ENCODE measurements around the gene HIRA. TPM values are rescaled to one million over a fixed set of nuclear protein-coding genes. Genes with fewer than 3 reads are reported as not detected.

The HIRA gene
- total RNA-seq, 1 experiment from 2014 or later: 50.6 TPM

DNA sequence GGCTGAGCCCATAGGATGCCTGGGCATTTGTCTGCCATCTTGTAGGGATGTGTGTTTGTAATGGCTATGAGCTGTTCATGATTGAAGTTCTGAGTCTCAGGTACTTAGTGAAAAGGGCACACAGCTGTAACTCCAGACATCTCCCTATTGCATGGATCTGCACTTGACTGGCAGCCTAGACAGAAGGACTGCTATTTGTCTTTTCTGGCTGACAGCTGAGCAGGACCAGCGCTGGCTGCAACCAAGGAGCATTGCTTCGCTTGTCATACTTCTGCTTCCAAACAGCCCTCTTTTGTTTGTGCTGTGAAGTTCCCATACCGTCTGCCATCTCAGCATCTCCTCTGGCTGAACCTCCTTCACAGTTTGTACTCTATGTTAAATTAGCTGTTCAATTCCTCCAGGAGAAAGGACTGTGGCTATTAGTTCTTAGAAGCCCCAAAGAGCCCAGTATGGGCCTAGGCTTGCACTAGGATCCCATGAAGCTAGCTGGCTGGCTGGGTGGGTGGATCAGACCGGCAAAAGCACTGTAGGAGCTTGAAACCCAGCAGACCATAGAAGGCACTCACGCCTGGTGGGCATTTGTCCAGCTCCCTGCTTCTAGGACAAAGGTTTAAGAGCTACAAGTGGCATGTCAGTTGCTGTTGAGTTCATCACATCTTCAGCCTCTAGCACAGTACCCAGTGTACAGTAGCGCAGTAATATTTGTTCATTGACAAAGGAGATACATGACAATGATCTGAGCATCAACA is 20.4 kb downstream of the HIRA start:
- Histone ChIP-seq H3K27me3 (replicated peaks; ENCODE audit: insufficient read depth, low read depth, low read length, poor library complexity) (no peaks in the 10 kb centered on the region), H3K36me3 (ENCODE audit: insufficient read depth, low read length, poor library complexity, severe bottlenecking) (peaks cover 9% of the 10 kb centered on the region), H3K27ac (ENCODE audit: low read depth, low read length, poor library complexity, severe bottlenecking) (no peak overlapping the region), H3K9me3 (ENCODE audit: low read depth, low read length, poor library complexity, severe bottlenecking) (no peaks in the 10 kb centered on the region), H3K4me3 (ENCODE audit: low read depth, low read length, poor library complexity, severe bottlenecking) (no peak overlapping the region), H3K4me1 (ENCODE audit: insufficient read depth, low read length, poor library complexity, severe bottlenecking) (no peaks in the 10 kb centered on the region)
- no peak for TF ChIP-seq EZH2 (IDR thresholded peaks at IDR 0.05; ENCODE audit: borderline replicate concordance, low read depth, low read length, poor library complexity, severe bottlenecking)
- TF ChIP-seq, protein P1, sequence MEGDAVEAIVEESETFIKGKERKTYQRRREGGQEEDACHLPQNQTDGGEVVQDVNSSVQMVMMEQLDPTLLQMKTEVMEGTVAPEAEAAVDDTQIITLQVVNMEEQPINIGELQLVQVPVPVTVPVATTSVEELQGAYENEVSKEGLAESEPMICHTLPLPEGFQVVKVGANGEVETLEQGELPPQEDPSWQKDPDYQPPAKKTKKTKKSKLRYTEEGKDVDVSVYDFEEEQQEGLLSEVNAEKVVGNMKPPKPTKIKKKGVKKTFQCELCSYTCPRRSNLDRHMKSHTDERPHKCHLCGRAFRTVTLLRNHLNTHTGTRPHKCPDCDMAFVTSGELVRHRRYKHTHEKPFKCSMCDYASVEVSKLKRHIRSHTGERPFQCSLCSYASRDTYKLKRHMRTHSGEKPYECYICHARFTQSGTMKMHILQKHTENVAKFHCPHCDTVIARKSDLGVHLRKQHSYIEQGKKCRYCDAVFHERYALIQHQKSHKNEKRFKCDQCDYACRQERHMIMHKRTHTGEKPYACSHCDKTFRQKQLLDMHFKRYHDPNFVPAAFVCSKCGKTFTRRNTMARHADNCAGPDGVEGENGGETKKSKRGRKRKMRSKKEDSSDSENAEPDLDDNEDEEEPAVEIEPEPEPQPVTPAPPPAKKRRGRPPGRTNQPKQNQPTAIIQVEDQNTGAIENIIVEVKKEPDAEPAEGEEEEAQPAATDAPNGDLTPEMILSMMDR (conservative IDR thresholded peaks at IDR 0.05; ENCODE audit: low read depth, low read length): no peak
- ChIA-PET CTCF (no interaction called here), POLR2A (ENCODE audit: low non-redundant PET) (no interaction called here)
- intact Hi-C loops (cut with micrococcal nuclease; ENCODE audit: unreplicated experiment): no loop called here
- no TSS peak for BruUV-seq (replicated peaks)
- no peak for DNase-seq (ENCODE audit: low spot score)

DNA sequence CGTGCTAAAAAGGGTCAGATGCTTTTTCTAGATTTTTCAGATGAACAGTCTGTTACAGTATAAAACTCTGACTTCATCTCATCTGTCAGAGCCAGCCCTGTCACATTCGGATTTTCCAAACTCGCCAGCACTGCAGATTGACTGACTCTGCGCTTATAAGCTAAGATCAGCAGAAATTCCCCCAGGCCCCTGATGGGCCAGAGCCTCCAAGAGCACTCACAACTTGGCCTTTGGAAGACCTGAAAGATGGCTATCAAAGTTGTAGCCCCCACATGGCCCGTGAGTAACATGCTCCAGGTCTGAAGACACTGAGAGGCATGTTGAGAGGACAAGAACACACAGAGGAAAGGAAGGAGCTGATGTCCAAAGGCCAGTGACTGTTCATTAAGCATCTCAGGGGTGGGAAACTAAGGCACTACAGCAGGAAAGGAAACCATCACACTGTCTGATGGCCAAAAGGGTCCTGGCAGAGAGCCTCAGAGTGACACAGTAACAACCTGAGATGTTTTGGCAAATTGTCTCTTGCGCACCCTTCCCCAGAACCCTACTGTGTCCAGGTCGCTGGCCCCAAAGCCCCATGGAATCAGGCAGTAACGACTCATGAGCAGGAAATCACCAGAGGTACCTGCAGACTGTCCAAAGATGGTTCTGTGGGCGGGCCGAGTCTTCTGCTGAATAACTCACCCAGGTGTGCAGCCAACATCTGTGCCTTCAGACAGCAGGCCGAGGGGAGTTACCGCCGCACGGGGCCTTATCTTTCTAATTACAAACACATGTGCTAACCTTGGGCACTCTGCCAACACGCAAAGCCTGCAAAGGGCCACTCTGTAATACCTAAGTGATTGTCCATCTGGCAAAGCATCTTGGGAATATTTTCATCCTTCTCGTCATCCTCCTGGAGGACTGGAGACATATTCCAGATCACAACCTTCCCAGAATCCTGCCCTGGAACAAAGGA is 23.6 kb downstream of the HIRA start:
- no peak for TF ChIP-seq EZH2 (IDR thresholded peaks at IDR 0.05; ENCODE audit: borderline replicate concordance, low read depth, low read length, poor library complexity, severe bottlenecking)
- TF ChIP-seq, protein P1 (conservative IDR thresholded peaks at IDR 0.05; ENCODE audit: low read depth, low read length): no peak
- Histone ChIP-seq H3K36me3 (ENCODE audit: insufficient read depth, low read length, poor library complexity, severe bottlenecking) (peaks cover 13% of the 10 kb centered on the region), H3K27me3 (replicated peaks; ENCODE audit: insufficient read depth, low read depth, low read length, poor library complexity) (no peaks in the 10 kb centered on the region), H3K9me3 (ENCODE audit: low read depth, low read length, poor library complexity, severe bottlenecking) (no peaks in the 10 kb centered on the region), H3K27ac (ENCODE audit: low read depth, low read length, poor library complexity, severe bottlenecking) (no peak overlapping the region), H3K4me1 (ENCODE audit: insufficient read depth, low read length, poor library complexity, severe bottlenecking) (no peaks in the 10 kb centered on the region), H3K4me3 (ENCODE audit: low read depth, low read length, poor library complexity, severe bottlenecking) (no peak overlapping the region)
- intact Hi-C loops (cut with micrococcal nuclease; ENCODE audit: unreplicated experiment): no loop called here
- POLR2A ChIA-PET (ENCODE audit: low non-redundant PET): no interaction called here
- no TSS peak for BruUV-seq (replicated peaks)
- DNase-seq (ENCODE audit: low spot score): peak; percentile 13
- CTCF ChIA-PET: no interaction called here

GRCh38 chr22:19406846-19407245 is 24.7 kb downstream of the HIRA start:
- BruUV-seq (replicated peaks): no TSS peak
- intact Hi-C loops (cut with micrococcal nuclease; ENCODE audit: unreplicated experiment): no loop called here
- no peak overlapping the region for H3K27ac ChIP-seq (ENCODE audit: low read depth, low read length, poor library complexity, severe bottlenecking)

More at GRCh38 chr22:19406846-19407245, 24.7 kb downstream of the HIRA start:
- ChIA-PET POLR2A (ENCODE audit: low non-redundant PET) (no interaction called here), CTCF (no interaction called here)
- peaks cover 16% of the 10 kb centered on the region for H3K36me3 ChIP-seq (ENCODE audit: insufficient read depth, low read length, poor library complexity, severe bottlenecking)
- DNase-seq (ENCODE audit: low spot score): no peak
- no peaks in the 10 kb centered on the region for H3K9me3 ChIP-seq (ENCODE audit: low read depth, low read length, poor library complexity, severe bottlenecking)
- no peaks in the 10 kb centered on the region for H3K27me3 ChIP-seq (replicated peaks; ENCODE audit: insufficient read depth, low read depth, low read length, poor library complexity)
- no peak overlapping the region for H3K4me3 ChIP-seq (ENCODE audit: low read depth, low read length, poor library complexity, severe bottlenecking)
- TF ChIP-seq EZH2 (IDR thresholded peaks at IDR 0.05; ENCODE audit: borderline replicate concordance, low read depth, low read length, poor library complexity, severe bottlenecking): no peak
- TF ChIP-seq, protein P1 (conservative IDR thresholded peaks at IDR 0.05; ENCODE audit: low read depth, low read length): no peak
- H3K4me1 ChIP-seq (ENCODE audit: insufficient read depth, low read length, poor library complexity, severe bottlenecking): no peaks in the 10 kb centered on the region
